Activated T-helper 2 cell treated with anti-CD3 and anti-CD28 coated beads, Interferon-gamma antibody, Interleukin-2, Interleukin-4, amounts not matched to agents 10 μg/mL and 5 μg/mL and 100 μg/mL, durations not matched to agents 14 hours and 24 hours and 36 hours (primary cell): ENCODE measurements around the gene HOXD10. TPM values are rescaled to one million over a fixed set of nuclear protein-coding genes. Genes with fewer than 3 reads are reported as not detected.

Experiments used
- DNase-seq: peaks from one replicate; pipeline ENCODE4 v3.0.0; 2021; ENCODE audit warnings: low spot score
- H3K27ac Mint-ChIP-seq: one replicate; pipeline ENCODE4 v1.8.0; 2021; ENCODE audit warnings: mixed read lengths
- H3K27me3 Mint-ChIP-seq: one replicate; pipeline ENCODE4 v1.8.0; 2021; ENCODE audit warnings: low read depth, mixed read lengths
- H3K36me3 Mint-ChIP-seq: one replicate; pipeline ENCODE4 v1.8.0; 2021; ENCODE audit warnings: low read depth, mixed read lengths
- H3K4me1 Mint-ChIP-seq: one replicate; pipeline ENCODE4 v1.8.0; 2021; ENCODE audit warnings: low read depth, mixed read lengths
- H3K4me3 Mint-ChIP-seq: one replicate; pipeline ENCODE4 v1.8.0; 2021; ENCODE audit warnings: low read depth, mild to moderate bottlenecking, moderate library complexity, mixed read lengths
- H3K9me3 Mint-ChIP-seq: one replicate; pipeline ENCODE4 v1.8.0; 2021; ENCODE audit warnings: mixed read lengths
- intact Hi-C: fragments of 100-400 bp; cut with micrococcal nuclease; formaldehyde crosslinking; loops from one replicate; pipeline ENCODE4 v1.15.1; 2023
- total RNA-seq: library from RNA; stranded (reverse); gene quantifications from 2 replicates; pipeline ENCODE4 v1.2.3, GENCODE V29; 2022

HOXD10 gene
- total RNA-seq, 1 donor from 2014 or later = not detected

DNA sequence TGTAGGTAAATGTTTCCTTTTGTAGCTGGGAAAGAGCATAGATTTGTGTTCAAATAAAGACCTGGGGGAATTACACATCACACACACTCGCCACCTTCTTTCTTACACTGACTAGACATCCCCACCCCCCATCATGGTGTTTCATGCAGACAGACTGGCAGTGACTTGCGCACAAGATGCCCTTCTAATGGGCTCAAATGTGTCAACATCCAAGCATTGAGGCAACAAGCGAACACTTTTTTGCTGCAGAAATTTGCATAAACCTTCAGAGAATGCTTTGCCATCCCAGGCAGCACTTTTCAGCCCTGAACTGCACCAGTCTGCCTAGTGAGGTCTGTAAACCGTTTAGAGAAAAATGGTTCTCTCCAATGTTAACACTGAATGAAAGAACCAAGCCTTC lies 17.5 kb downstream of the HOXD10 start:
- H3K27me3 Mint-ChIP-seq = peaks cover 80% of the 10 kb centered on the region
- H3K36me3 Mint-ChIP-seq = no peaks in the 10 kb centered on the region
- intact Hi-C loops = loop anchor here (5.0 kb wide), 1 partner anchor 37 kb away; the partner anchor contains the start of gene HOXD12
- no peak overlapping the region for H3K27ac Mint-ChIP-seq
- peaks cover 18% of the 10 kb centered on the region for H3K4me1 Mint-ChIP-seq
- DNase-seq = no peak
- no peaks in the 10 kb centered on the region for H3K9me3 Mint-ChIP-seq
- H3K4me3 Mint-ChIP-seq = no peak overlapping the region

DNA sequence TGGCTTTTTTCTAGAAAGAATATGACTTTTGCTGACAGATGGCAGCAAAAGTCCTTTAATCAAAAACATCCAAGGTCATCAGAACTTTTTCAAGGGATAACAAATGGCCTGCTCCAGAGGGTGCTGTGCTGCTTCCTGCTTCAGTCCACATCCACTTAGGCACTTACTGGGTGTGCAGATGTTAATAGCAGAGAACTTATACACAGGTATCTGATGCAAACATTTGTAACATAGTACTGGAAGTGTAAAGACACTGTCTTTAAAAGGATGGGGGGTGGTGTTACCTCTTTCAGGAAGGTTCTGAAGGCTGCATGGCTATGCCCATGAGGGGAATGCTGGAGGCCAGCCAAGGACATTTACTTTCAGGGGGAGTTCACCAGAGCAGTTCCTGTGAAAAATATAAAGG lies 18.5 kb downstream of the HOXD10 start:
- no peaks in the 10 kb centered on the region for H3K36me3 Mint-ChIP-seq
- no peak overlapping the region for H3K27ac Mint-ChIP-seq
- H3K27me3 Mint-ChIP-seq = peaks cover 86% of the 10 kb centered on the region
- DNase-seq = no peak
- H3K4me1 Mint-ChIP-seq = peaks cover 22% of the 10 kb centered on the region
- no peaks in the 10 kb centered on the region for H3K9me3 Mint-ChIP-seq
- intact Hi-C loops = no loop called here
- no peak overlapping the region for H3K4me3 Mint-ChIP-seq

DNA sequence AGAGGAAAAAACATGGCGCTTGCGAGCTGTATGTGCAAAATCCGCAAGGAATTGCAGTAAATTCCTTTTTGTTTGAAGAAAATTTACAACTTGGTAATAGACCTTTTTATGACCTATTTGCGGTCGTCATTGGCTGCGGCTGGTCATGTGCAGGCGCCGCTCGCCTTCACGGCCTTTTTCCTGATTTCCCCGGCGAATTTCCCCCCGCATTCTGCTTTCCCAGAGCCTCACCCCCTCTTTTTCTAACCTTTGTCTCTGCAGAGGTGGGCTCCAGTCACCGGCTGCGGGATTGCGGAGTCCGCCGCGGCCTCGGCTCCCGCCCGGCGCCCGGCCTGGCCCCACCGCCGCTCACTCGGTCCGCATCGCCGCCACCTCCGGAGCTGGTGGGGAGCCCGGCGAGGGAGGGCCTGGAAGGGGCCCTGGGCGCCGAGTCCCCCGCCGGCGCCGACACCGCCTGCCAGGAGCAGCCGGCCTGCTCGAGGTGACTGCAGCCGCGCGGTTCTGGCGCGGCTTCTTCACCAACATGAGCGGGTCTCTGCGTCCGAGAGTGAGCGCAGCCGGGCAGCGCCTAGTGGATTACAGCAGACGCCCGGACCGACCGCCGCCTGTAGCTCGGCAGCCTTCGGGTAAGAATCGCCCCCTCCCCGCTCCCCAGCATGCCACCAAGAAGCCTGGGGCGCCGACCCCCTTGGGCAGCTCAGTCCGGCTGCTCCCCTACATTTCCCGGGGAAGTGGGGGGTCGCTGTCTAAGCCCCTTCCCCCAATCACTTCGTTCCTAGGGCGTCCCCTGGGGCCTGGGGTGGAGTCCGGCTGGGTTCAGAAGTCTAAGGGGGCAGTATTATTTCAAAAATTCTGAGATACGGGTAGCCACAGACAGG lies 20.0 kb downstream of the HOXD10 start:
- Mint-ChIP-seq H3K4me3 (no peak overlapping the region), H3K27me3 (peaks cover 88% of the 10 kb centered on the region), H3K4me1 (peaks cover 17% of the 10 kb centered on the region), H3K27ac (no peak overlapping the region), H3K9me3 (no peaks in the 10 kb centered on the region), H3K36me3 (no peaks in the 10 kb centered on the region)
- DNase-seq = no peak
- intact Hi-C loops = loop anchor here (2.0 kb wide), 1 partner anchor 14 kb away; the partner anchor contains the start of gene HOXD4

DNA sequence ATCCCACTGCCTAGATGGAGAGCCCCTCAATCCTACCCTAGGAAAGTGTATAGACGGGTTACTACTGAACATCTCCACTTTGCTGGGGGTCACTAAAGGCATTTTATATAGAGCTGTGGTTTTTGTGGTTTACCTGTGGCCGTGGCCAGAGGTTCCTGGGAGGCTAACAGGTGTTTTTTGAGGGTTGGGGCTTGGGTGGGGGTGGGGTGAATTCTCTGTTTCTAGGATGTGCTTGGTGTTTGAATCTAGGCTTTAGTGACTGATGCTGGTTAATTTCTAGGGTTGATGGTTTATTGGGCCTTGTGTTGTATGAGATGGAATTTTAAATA lies 20.6 kb downstream of the HOXD10 start:
- no peak for DNase-seq
- no peak overlapping the region for H3K27ac Mint-ChIP-seq
- H3K36me3 Mint-ChIP-seq = no peaks in the 10 kb centered on the region
- H3K4me3 Mint-ChIP-seq = no peak overlapping the region
- H3K9me3 Mint-ChIP-seq = no peaks in the 10 kb centered on the region
- peaks cover 13% of the 10 kb centered on the region for H3K4me1 Mint-ChIP-seq
- peaks cover 90% of the 10 kb centered on the region for H3K27me3 Mint-ChIP-seq
- intact Hi-C loops = loop anchor here (2.0 kb wide), 1 partner anchor 14 kb away; the partner anchor contains the start of gene HOXD4

DNA sequence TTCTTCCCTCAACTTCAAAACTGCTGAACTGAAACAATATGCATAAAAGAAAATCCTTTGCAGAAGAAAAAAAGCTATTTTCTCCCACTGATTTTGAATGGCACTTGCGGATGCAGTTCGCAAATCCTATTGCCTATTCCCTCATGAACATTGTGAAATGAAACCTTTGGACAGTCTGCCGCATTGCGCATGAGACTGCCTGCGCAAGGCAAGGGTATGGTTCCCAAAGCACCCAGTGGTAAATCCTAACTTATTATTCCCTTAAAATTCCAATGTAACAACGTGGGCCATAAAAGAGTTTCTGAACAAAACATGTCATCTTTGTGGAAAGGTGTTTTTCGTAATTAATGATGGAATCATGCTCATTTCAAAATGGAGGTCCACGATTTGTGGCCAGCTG lies 21.3 kb downstream of the HOXD10 start:
- no peaks in the 10 kb centered on the region for H3K9me3 Mint-ChIP-seq
- peaks cover 10% of the 10 kb centered on the region for H3K4me1 Mint-ChIP-seq
- H3K27me3 Mint-ChIP-seq = peaks cover 86% of the 10 kb centered on the region
- no peaks in the 10 kb centered on the region for H3K36me3 Mint-ChIP-seq
- H3K27ac Mint-ChIP-seq = no peak overlapping the region
- no peak overlapping the region for H3K4me3 Mint-ChIP-seq
- intact Hi-C loops = loop anchor here (2.0 kb wide), 1 partner anchor 13 kb away; the partner anchor contains the start of gene HOXD4
- no peak for DNase-seq

DNA sequence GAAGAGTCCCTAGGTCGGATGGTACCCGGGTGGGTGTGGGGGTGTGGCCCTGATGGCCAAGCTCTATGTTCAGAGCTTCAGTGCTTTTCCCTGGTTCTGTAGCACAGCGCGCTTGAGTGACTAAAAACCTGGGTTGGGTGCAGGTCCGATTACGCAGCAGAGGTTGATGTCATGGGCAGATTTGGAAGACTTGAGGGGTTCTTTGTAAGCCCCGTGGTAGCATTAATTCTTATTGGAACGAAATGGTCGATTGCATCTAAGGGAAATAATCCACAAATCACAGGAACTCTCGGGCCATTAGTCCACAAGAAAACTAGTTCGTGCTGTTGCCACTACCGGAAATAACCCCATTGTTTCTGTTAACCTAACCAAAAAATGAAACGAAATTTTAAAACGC lies 21.9 kb downstream of the HOXD10 start:
- Mint-ChIP-seq H3K27me3 (peaks cover 86% of the 10 kb centered on the region), H3K36me3 (no peaks in the 10 kb centered on the region), H3K4me3 (no peak overlapping the region), H3K9me3 (no peaks in the 10 kb centered on the region), H3K27ac (no peak overlapping the region), H3K4me1 (peaks cover 10% of the 10 kb centered on the region)
- intact Hi-C loops = no loop called here
- no peak for DNase-seq

DNA sequence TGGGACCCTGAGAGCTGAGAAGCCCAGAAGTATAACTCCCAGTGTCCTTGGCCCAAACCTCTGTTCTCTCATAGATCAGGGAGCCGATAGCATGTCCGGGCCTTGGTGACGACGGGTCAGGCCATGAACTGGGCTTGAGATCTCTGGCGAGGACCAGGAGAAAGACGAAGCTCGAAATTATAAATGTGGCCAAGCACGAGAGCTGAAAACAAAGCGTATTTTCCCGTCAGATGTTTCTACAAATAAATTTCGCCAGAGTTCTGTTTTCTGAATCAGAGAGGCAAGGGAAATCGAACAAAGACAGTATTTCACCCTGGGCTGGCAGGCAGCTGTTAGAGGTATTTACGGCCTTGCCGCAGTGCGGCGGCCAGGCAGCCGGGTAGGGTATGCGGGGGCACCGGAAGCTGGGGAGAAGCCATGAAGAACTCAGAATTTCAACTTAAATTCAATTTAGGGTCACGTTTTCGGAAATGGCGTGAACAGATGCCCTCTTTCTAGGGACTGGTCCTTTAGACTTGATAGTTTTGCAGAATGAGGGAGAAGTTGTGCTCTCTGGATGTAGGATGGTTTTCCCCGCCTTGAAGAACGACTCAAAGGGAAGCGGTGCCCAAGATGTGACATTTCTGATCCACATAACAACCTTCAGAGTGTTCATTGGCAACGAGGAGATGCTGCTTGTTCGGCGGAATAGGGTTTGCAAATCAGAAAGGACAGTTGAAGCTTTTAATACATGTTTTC lies 22.5 kb downstream of the HOXD10 start:
- H3K36me3 Mint-ChIP-seq = no peaks in the 10 kb centered on the region
- no peak overlapping the region for H3K27ac Mint-ChIP-seq
- H3K4me1 Mint-ChIP-seq = peaks cover 10% of the 10 kb centered on the region
- intact Hi-C loops = loop anchor here (1.0 kb wide), 1 partner anchor 9 kb away; no protein-coding TSS in a partner anchor
- DNase-seq = no peak
- no peaks in the 10 kb centered on the region for H3K9me3 Mint-ChIP-seq
- H3K4me3 Mint-ChIP-seq = no peak overlapping the region
- H3K27me3 Mint-ChIP-seq = peaks cover 86% of the 10 kb centered on the region

DNA sequence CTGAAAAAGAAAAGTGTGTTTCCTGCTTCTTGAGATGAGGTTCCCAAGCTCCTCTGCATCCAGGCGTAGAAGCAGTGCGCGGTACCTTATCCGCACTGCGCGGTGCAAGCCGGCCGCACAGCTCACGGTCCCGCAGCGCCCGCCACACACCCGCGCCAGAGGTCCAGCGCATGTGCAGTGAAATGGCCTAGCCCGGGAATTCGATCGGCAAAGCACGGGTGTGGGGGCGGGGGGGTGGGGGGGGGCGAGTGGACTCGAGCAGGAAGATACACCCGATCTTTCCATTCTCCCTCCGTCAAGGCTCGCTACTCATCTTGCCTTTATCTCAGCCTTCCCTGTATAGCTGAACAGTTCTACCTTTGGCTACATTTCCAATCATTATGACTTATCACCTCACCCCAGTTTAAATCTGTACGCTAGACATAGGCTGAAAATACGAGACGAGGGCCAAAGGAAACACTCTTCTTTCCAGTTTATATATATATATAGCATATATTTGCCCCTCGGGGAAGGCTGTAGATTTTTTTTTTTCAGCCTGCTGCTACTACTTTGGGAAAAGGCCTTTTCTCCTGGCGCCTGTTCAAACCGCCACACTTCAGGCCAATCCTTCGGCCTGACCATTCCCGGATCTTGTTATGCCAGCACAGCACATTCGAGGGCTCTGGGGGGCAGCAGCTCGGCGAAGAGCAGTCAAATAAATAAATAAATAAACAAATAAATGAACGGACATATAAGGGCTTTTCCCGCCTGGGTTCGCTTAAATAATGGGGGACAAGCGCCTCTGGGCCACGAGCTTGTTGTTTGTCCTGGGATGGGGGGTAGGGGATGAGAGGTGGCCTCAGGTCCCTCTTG lies 23.3 kb downstream of the HOXD10 start:
- peaks cover 82% of the 10 kb centered on the region for H3K27me3 Mint-ChIP-seq
- no peak overlapping the region for H3K4me3 Mint-ChIP-seq
- H3K9me3 Mint-ChIP-seq = no peaks in the 10 kb centered on the region
- no peaks in the 10 kb centered on the region for H3K36me3 Mint-ChIP-seq
- intact Hi-C loops = loop anchor here (1.0 to 5.0 kb wide), 6 partner anchors 10 to 1007 kb away; no protein-coding TSS in a partner anchor
- peaks cover 10% of the 10 kb centered on the region for H3K4me1 Mint-ChIP-seq
- no peak for DNase-seq
- no peak overlapping the region for H3K27ac Mint-ChIP-seq

DNA sequence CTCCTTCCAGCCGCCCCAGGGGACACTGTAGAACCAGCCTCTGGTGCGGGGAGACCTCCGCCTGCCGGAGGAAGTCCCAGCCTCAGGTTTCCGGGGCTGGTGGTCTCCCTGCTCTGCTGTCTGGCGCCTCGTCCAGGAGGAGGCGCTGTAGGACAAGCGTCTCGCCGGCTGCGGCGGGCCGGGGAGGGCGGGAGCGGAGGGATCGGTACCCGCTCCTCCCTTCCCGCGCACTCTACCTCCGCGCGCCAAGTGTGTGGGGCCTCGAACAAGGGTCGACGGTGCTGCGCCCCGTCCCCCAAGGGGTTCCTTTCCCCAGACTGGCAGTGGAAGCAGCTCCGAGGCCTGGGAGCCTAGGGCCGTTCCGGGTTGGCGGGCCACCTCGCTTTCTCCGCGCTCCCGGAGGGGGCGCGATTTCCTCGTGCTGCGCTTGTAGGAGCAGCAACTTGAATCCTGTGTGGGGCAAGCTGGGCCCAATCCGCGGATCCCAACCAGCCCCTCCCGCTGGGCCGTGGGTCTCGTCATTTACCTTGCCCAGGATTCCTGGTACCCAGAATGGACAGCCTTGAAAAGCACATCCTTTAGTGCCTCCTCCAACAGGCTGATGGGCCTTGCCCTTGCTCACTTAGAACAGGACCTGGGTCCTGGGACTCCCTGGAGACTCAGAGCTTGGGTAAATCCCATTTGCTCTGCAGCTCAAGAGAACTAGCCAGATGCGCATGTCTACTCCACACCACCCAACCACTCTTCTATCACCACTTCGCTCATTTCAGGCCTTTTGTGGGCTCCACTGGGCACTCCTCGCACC lies 24.1 kb downstream of the HOXD10 start:
- no peaks in the 10 kb centered on the region for H3K36me3 Mint-ChIP-seq
- no peak overlapping the region for H3K27ac Mint-ChIP-seq
- H3K9me3 Mint-ChIP-seq = no peaks in the 10 kb centered on the region

DNA sequence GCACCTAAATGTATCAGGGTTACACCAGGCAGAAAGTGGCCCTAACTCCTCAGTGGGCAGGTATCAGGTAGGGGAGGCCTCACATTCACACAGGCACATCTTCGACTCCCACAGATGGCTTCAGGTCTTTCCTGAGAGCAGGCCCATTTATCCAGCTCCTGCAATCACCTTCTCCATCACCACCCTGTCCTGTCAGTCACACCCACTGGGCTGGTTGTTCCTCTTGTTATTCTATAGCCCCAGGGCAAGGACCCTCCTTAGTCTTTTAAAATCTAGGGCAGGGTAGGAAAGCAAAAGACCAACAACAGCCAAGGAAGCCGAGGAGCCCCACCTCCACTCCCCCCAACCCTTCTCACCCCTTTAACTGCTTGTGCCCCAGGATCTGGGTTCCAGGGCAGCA lies 25.7 kb downstream of the HOXD10 start:
- Mint-ChIP-seq H3K9me3 (no peaks in the 10 kb centered on the region), H3K36me3 (no peaks in the 10 kb centered on the region), H3K4me1 (peaks cover 4% of the 10 kb centered on the region), H3K4me3 (no peak overlapping the region), H3K27me3 (peaks cover 85% of the 10 kb centered on the region), H3K27ac (no peak overlapping the region)
- no peak for DNase-seq
- intact Hi-C loops = loop anchor here (5.0 kb wide), 2 partner anchors 315 to 1005 kb away; no protein-coding TSS in a partner anchor

More for the DNA sequence above, 24.1 kb downstream of the HOXD10 start:
- Mint-ChIP-seq H3K4me1 (peaks cover 8% of the 10 kb centered on the region), H3K27me3 (peaks cover 80% of the 10 kb centered on the region), H3K4me3 (no peak overlapping the region)
- intact Hi-C loops = loop anchor here (1.0 to 5.0 kb wide), 5 partner anchors 317 to 1007 kb away; no protein-coding TSS in a partner anchor
- DNase-seq = peak; percentile 64

DNA sequence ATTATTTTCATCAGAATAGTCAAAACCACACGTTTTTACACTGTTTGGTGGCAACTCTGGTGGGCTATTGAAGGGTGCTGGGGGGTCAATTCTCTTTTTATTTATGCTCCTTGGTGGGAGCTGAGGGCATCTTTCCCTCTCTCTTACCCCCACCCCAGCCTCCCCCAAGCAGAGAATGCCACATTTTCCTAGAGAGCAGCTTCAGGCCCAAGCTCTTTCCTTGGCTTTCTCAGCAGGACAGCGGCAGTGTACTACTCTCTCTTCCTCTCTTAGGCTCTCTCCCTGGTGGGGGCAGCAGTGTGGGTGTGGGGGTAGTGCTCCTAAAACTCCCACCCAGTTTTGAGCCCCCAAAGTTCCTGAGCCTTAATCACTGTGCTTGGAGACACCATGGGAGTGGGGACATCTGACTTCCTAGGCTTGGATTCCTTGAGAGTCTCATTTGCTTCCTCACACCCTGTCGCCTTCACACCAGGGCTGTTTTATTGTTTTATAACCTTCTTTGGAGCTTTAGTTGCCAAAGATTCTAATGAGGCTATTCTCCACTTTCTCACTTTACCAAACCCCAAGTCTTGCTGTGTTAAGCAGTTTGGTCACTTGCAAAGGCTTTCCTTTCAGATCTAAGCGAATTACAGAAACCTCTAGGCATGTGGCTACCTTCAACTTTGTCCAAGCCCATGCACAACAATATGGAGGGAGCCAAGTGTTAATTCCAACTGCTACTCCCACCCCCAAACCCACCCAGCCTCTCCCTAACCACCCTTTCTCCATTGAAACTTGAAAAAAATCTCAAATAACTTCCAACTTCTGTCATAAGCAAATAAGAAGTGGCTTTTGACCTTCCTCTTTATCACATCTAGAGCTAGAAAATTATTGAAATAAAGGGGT lies 28.7 kb downstream of the HOXD10 start:
- no peak for DNase-seq
- H3K4me1 Mint-ChIP-seq = no peaks in the 10 kb centered on the region
- intact Hi-C loops = no loop called here
- H3K36me3 Mint-ChIP-seq = peaks cover under 1% of the 10 kb centered on the region
- H3K27ac Mint-ChIP-seq = no peak overlapping the region
- H3K9me3 Mint-ChIP-seq = no peaks in the 10 kb centered on the region
- no peak overlapping the region for H3K4me3 Mint-ChIP-seq
- H3K27me3 Mint-ChIP-seq = peaks cover 84% of the 10 kb centered on the region
